ENCODE measurements around the gene PTBP1.
"Not testable (repeated sequence)": the region's sequence is repeated elsewhere in the genome, so short reads cannot be mapped to it uniquely, and the experiment has no call there.

The PTBP1 gene

GRCh38 chr19:829129-829758 lies 32.0 kb downstream of the PTBP1 start:
- no peak for DNase-seq (ENCODE audit: low spot score)

GRCh38 chr19:831407-832369 lies 34.4 kb downstream of the PTBP1 start:
- no peak for DNase-seq (ENCODE audit: low spot score)

GRCh38 chr19:834216-834615 lies 37.0 kb downstream of the PTBP1 start:
- DNase-seq (ENCODE audit: low spot score) = no peak

DNA sequence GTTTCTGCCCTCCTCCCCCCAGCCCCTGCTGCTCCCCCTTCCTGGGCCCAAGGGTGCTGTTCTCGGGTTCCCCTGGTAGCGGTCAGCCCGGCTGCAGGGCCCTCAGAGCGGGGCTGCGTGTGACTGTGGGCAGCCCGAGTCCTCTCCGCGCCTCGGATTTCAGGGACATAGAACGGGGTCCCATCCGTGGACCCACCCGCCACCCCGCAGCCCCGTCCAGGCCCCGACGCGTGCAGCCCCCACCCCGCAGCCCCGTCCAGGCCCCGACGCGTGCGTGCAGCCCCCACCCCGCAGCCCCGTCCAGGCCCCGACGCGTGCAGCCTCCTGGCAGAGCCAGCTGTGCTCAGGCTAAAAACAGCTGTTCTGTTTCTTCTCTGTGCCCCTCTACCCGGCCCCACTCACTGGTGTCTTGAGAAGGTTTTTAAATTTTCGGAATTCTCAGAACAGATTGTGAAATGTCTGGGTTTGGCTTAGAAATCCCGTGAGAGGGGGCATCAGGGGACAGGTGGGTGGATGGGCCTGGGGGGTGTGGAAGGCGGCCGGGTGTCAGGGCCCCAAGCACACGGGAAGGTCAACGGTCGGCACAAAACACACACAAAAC lies 38.1 kb downstream of the PTBP1 start:
- DNase-seq (ENCODE audit: low spot score) = no peak

DNA sequence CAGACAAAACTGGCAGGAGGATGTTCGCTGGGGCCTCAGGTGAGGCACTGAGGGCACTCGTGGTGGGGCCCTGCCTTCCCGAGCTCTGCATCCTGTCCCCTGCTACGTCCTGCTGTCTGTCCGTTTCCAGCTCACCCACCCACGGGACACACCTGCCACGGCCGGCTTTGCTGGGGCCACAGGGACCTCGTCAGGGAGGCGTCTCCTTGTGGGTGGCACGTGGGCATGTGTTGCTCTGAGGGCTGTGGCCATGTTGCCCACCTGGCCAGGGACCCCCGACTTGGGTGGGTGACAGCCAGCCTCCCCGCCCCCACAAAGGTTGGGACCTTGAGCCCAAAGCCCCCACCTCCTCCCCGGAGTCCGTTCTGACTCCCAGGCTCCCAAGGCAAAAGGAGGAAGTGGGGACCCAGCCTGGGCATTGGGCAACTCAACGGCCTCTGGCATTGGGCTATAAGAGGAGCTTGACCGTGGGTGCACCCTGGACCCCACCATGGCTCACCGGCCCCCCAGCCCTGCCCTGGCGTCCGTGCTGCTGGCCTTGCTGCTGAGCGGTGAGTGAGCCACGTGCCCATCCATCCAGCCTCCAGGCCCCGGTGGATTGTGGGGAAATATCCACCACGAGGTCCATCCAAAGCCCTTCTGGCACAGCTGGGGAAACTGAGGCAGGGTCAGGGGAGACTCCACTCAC lies 43.4 kb downstream of the PTBP1 start, which contains the start of gene PRTN3:
PRTN3 (plus strand) TSS at position 481 of the 688 bp plus-strand sequence; CDS start at position 491, 10 bp downstream.
- DNase-seq (ENCODE audit: low spot score) = no peak

- not testable (repeated sequence) for DNase-seq (ENCODE audit: low spot score)
Measured at GRCh38 chr19:842802-843179, 45.5 kb downstream of the PTBP1 start.

DNA sequence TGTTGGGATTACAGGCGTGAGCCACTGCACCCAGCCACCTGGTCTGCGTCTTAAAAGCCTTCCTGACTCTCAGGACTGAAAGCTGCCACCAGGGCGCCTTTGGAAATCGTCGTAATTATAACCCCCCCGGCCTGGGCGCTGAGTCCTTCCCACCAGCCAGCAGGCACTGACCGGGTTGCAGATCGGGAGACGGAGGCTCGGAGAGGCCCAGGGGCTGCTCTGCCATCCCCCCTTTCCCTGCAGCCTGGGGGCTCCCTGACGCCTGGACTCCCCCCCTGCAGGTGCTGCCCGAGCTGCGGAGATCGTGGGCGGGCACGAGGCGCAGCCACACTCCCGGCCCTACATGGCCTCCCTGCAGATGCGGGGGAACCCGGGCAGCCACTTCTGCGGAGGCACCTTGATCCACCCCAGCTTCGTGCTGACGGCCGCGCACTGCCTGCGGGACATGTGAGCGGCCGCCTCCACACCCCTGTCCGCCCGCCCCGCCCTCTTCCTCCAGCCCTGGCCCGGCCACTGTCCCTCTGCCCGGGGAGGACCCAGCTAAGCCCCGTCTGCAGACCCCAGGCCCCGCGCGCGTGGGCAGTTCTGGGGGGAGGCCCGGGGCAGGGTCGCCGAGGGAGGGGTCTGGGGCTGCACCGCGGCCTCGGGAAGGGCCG lies 46.1 kb downstream of the PTBP1 start:
- DNase-seq (ENCODE audit: low spot score) = no peak

DNA sequence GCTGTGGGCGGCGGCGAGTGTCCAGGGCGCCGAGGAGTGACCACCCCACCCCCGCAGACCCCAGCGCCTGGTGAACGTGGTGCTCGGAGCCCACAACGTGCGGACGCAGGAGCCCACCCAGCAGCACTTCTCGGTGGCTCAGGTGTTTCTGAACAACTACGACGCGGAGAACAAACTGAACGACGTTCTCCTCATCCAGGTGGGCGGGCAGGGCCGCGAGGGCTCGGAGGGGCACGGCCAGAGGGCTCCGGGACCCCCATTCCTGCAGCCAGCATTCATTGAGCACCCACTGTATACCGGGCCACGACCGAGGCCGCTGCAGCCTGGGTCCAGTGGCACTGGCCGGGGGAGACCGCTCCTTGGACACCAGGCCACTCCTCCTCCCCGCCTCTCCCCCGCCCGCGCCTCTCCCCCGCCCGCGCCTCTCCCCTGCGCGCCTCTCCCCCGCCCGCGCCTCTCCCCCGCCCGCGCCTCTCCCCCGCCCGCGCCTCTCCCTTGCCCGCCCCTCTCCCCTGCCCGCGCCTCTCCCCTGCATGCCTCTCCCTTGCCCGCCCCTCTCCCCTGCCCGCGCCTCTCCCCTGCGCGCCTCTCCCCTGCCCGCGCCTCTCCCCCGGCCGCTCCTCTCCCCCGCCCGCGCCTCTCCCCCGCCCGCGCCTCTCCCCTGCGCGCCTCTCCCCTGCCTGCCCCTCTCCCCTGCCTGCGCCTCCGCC lies 46.7 kb downstream of the PTBP1 start:
- no peak for DNase-seq (ENCODE audit: low spot score)

DNA sequence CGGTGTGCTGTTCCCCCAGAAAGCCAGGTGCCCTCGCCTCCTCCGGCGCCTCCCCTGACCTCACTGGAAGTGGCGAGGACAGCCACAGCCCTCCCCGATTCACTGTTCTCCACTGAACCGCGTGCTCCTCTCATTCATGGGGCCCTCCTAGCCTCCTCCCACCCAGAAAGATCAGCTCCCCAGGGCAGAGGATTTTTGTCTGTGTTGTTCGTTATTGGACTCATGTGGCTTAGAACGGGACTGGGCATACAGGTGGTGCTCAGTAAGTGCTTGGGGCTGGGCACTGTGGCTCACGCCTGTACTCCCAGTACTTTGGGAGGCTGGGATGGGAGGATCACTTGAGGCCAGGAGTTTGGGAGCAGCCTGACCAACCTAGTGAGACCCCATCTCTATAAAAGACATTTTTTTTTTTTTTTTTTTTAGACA lies 47.3 kb downstream of the PTBP1 start:
- DNase-seq (ENCODE audit: low spot score) = no peak

DNA sequence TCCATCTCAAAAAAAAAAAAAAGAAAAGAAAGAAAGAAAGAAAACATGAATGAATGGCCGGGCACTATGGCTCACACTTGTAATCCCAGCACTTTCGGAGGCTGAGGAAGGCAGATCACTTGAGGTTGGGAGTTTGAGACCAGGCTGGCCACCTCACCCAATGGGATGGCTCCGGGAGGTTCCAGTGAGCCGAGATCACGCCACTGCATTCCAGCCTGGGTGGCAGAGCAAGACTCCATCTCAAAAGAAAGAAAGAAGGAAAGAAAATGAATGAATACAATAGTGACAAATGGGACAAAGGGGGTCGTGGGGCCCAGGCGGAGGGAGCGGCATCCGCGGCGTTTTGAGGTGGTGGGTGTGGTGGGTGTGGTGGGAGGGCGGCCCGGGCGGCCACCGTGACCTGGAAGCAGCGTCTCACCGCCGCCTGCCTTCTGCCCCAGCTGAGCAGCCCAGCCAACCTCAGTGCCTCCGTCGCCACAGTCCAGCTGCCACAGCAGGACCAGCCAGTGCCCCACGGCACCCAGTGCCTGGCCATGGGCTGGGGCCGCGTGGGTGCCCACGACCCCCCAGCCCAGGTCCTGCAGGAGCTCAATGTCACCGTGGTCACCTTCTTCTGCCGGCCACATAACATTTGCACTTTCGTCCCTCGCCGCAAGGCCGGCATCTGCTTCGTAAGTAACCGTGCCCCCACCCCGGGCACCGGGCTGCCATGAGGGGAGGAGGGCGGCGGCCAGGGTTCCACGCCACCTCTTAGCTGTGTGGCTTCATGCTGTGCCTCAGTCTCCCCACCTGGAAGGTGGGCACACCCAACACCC lies 48.7 kb downstream of the PTBP1 start:
- DNase-seq (ENCODE audit: low spot score) = no peak

DNA sequence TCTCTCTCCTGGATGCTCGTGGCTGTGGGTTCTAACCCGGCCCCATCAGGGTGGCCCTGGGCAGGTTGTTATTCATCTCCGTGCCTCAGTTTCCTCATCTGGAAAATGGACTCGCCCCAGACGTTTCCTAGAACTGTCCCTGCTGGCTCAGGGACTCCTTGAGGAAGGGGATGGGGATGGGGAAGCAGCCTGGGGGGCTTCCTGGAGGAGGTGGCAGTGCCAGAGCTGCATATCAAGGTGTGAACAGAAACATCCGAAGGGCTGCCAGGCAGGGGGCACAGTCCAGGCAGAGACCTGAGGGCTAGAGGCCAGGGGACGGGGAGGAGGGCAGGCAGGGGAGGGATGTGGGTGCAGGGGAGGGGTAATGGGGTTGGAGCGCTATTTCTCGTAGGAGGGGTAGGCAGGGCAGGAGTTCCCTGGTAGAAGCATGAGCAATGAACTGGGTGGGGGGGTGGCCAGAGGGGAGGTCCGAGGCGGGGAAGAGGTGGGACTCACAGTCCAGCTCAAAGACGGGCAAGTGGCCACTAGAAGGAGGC lies 51.2 kb downstream of the PTBP1 start:
- no peak for DNase-seq (ENCODE audit: low spot score)

DNA sequence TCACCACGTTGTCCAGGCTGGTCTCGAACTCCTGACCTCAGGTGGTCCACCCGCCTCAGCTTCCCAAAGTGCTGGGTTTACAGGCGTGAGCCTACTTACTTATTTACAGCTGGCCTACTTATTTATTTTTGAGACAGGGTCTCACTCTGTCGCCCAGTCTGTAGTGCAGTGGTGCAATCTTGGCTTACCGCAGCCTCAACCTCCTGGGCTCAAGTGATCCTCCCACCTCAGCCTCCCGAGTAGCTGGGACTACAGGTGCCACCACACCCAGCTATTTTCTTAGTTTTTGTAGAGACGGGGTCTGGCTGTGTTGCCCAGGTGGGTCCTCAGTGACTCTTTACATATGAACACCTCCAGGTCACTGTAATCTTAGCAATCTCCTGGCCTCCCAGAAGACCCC lies 51.9 kb downstream of the PTBP1 start:
- DNase-seq (ENCODE audit: low spot score) = not testable (repeated sequence)

- no peak for DNase-seq (ENCODE audit: low spot score)
Measured at GRCh38 chr19:850221-850978, 53.1 kb downstream of the PTBP1 start.

- no peak for DNase-seq (ENCODE audit: low spot score)
Measured at GRCh38 chr19:850979-851335, 53.7 kb downstream of the PTBP1 start.

- DNase-seq (ENCODE audit: low spot score) = no peak
Measured at GRCh38 chr19:852136-853013, 55.1 kb downstream of the PTBP1 start, which contains the start of gene ELANE. Gene ELANE, plus strand, starts transcription at chr19:852303. Its CDS starts 26 bp downstream, at chr19:852329.

- no peak for DNase-seq (ENCODE audit: low spot score)
Measured at GRCh38 chr19:853014-853585, 55.8 kb downstream of the PTBP1 start.

DNA sequence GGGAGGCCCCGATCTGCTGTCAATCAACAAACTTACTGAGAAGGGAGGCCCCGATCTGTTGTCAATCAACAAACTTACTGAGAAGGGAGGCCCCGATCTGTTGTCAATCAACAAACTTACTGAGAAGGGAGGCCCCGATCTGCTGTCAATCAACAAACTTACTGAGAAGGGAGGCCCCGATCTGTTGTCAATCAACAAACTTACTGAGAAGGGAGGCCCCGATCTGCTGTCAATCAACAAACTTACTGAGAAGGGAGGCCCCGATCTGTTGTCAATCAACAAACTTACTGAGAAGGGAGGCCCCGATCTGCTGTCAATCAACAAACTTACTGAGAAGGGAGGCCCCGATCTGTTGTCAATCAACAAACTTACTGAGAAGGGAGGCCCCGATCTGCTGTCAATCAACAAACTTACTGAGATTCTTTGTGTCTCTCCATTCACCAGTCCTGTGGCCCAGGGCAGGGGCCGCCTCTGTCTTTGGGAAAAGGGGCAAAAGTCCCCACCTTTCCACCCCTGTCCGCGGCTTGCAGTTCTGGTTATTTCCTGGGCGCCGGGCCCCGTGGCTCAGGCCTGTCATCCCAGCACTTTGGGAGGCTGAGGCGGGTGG lies 56.5 kb downstream of the PTBP1 start:
- not testable (repeated sequence) for DNase-seq (ENCODE audit: low spot score)

Data from hematopoietic multipotent progenitor cell treated with erythropoietin and hydrocortisone succinate and interleukin-3 and kit ligand, for 15 days (in vitro differentiated cells).